ENCODE measurements around the gene OR14A16. TPM values are rescaled to one million over a fixed set of nuclear protein-coding genes. Genes with fewer than 3 reads are reported as not detected.

Gene OR14A16
- total RNA-seq, 2 experiments from 2014 or later = not detected

DNA sequence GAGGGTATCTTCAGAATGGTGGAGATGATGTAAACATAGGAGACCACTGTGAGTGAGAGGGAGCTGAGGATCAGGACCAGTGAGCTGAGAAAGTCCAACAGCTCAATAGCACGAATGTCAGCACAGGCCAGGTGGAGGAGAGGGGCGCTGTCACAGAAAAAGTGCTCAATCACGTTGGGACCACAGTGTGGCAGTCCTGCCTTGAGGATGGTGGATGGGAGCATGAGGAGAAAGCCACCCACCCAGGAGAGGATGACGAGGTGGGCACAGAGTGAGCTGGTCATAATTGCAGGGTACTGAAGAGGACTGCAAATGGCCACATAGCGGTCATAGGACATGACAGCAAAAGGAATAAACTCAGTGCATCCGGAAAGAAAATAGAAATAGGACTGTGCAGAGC, 9.7 kb upstream of the OR14A16 start:
- H3K9me3 Mint-ChIP-seq = no peaks in the 10 kb centered on the region
- intact Hi-C loops (cut with DNase I, micrococcal nuclease) = no loop called here
- peaks cover 8% of the 10 kb centered on the region for H3K27me3 Mint-ChIP-seq
- Histone ChIP-seq H3K27ac (ENCODE audit: low read depth in 1 of 2, low read length in 2 of 2) (no peak overlapping the region), H3K4me3 (ENCODE audit: low read length) (no peak overlapping the region), H3K36me3 (ENCODE audit: insufficient read depth, low read length) (no peaks in the 10 kb centered on the region), H3K27me3 (ENCODE audit: control insufficient read depth in 1 of 2, insufficient read depth in 2 of 2, low read length in 2 of 2) (no peaks in the 10 kb centered on the region), H3K9me3 (ENCODE audit: control insufficient read depth in 1 of 2, insufficient read depth in 1 of 2, low read length in 2 of 2) (no peaks in the 10 kb centered on the region), H3K4me1 (ENCODE audit: insufficient read depth, low read length) (no peaks in the 10 kb centered on the region)
- no peak for DNase-seq
- H3K36me3 Mint-ChIP-seq (ENCODE audit: low read depth) = no peaks in the 10 kb centered on the region
- CTCF ChIA-PET = no interaction called here
- no peak overlapping the region for H3K27ac Mint-ChIP-seq
- no peak overlapping the region for H3K4me3 Mint-ChIP-seq
- no peaks in the 10 kb centered on the region for H3K4me1 Mint-ChIP-seq (ENCODE audit: low read depth)
- TF ChIP-seq, protein P1, sequence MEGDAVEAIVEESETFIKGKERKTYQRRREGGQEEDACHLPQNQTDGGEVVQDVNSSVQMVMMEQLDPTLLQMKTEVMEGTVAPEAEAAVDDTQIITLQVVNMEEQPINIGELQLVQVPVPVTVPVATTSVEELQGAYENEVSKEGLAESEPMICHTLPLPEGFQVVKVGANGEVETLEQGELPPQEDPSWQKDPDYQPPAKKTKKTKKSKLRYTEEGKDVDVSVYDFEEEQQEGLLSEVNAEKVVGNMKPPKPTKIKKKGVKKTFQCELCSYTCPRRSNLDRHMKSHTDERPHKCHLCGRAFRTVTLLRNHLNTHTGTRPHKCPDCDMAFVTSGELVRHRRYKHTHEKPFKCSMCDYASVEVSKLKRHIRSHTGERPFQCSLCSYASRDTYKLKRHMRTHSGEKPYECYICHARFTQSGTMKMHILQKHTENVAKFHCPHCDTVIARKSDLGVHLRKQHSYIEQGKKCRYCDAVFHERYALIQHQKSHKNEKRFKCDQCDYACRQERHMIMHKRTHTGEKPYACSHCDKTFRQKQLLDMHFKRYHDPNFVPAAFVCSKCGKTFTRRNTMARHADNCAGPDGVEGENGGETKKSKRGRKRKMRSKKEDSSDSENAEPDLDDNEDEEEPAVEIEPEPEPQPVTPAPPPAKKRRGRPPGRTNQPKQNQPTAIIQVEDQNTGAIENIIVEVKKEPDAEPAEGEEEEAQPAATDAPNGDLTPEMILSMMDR (IDR thresholded peaks at IDR 0.05) = no peak
- no peak for ATAC-seq (ENCODE audit: poor library complexity)
- POLR2A ChIA-PET = no interaction called here

DNA sequence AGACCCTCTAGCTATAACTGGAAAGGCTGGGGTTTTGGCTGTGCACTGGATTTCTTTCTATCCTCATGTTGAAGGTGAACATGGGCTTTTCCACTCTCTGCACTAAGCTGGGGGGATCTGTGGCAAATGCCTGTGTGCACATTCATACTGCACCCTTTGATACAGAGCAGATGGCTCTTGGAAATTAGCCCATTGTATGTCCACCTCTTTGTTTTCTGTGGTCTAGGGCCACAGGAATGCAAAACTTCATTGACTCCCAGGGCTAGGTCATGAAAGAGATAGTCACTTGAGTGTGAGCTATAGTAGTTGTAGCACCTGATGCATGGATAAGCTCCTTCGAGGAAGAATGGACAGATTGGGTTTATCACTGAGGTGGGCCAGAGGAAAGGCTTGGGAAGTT, 5.7 kb upstream of the OR14A16 start:
- POLR2A ChIA-PET = no interaction called here
- ATAC-seq (ENCODE audit: poor library complexity) (no peak), DNase-seq (no peak)
- Histone ChIP-seq H3K9me3 (ENCODE audit: control insufficient read depth in 1 of 2, insufficient read depth in 1 of 2, low read length in 2 of 2) (no peaks in the 10 kb centered on the region), H3K36me3 (ENCODE audit: insufficient read depth, low read length) (no peaks in the 10 kb centered on the region), H3K4me1 (ENCODE audit: insufficient read depth, low read length) (no peaks in the 10 kb centered on the region), H3K27ac (ENCODE audit: low read depth in 1 of 2, low read length in 2 of 2) (no peak overlapping the region), H3K27me3 (ENCODE audit: control insufficient read depth in 1 of 2, insufficient read depth in 2 of 2, low read length in 2 of 2) (no peaks in the 10 kb centered on the region), H3K4me3 (ENCODE audit: low read length) (no peak overlapping the region)
- CTCF ChIA-PET = no interaction called here
- intact Hi-C loops (cut with DNase I, micrococcal nuclease) = no loop called here
- H3K4me3 Mint-ChIP-seq = no peak overlapping the region
- no peak overlapping the region for H3K27ac Mint-ChIP-seq
- TF ChIP-seq, protein P1 (IDR thresholded peaks at IDR 0.05) = no peak
- no peaks in the 10 kb centered on the region for H3K4me1 Mint-ChIP-seq (ENCODE audit: low read depth)
- peaks cover 6% of the 10 kb centered on the region for H3K27me3 Mint-ChIP-seq
- no peaks in the 10 kb centered on the region for H3K36me3 Mint-ChIP-seq (ENCODE audit: low read depth)
- H3K9me3 Mint-ChIP-seq = no peaks in the 10 kb centered on the region

DNA sequence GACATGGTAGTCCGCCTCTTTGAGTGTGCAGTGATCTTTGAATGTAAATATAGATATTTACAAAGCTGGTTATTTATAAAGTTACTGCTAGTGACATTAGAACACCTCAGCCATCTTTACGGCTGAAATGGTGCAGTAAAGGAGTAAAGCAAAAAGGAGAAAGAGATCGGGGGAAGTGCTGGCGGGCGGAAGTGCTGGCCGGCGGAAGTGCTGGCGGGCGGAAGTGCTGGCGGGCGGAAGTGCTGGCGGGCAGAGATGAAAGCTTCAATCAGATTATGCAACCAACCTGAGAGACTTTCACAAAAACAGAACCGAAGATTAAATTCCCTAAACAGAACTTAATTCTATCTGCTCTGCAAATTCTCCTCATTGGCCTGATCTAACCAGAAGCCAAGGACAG, 1.4 kb upstream of the OR14A16 start:
- H3K9me3 Mint-ChIP-seq = no peaks in the 10 kb centered on the region
- Histone ChIP-seq H3K4me1 (ENCODE audit: insufficient read depth, low read length) (no peaks in the 10 kb centered on the region), H3K36me3 (ENCODE audit: insufficient read depth, low read length) (no peaks in the 10 kb centered on the region), H3K4me3 (ENCODE audit: low read length) (no peak overlapping the region), H3K27me3 (ENCODE audit: control insufficient read depth in 1 of 2, insufficient read depth in 2 of 2, low read length in 2 of 2) (no peaks in the 10 kb centered on the region), H3K9me3 (ENCODE audit: control insufficient read depth in 1 of 2, insufficient read depth in 1 of 2, low read length in 2 of 2) (no peaks in the 10 kb centered on the region), H3K27ac (ENCODE audit: low read depth in 1 of 2, low read length in 2 of 2) (no peak overlapping the region)
- no peak overlapping the region for H3K27ac Mint-ChIP-seq
- no peaks in the 10 kb centered on the region for H3K4me1 Mint-ChIP-seq (ENCODE audit: low read depth)
- no peaks in the 10 kb centered on the region for H3K36me3 Mint-ChIP-seq (ENCODE audit: low read depth)
- H3K27me3 Mint-ChIP-seq = no peaks in the 10 kb centered on the region
- TF ChIP-seq, protein P1 (IDR thresholded peaks at IDR 0.05) = no peak
- DNase-seq = no peak
- CTCF ChIA-PET = no interaction called here
- no peak for ATAC-seq (ENCODE audit: poor library complexity)
- H3K4me3 Mint-ChIP-seq = no peak overlapping the region
- POLR2A ChIA-PET = no interaction called here
- intact Hi-C loops (cut with DNase I, micrococcal nuclease) = no loop called here

Measured in CD4-positive, alpha-beta T cell (primary cell).